Stimulated activated CD8-positive, alpha-beta memory T cell treated with anti-CD3 and anti-CD28 coated beads, Interleukin-4, amount 100 ng/mL, for 48 hours (primary cell): ENCODE measurements around the gene EXOC7.
"Not testable (repeated sequence)": the region's sequence is repeated elsewhere in the genome, so short reads cannot be mapped to it uniquely, and the experiment has no call there.

Experiments
- DNase-seq: peaks from one replicate; pipeline ENCODE4 v3.0.0-alpha.2; 2020

The EXOC7 gene

GRCh38 chr17:76072148-76072858 lies 31.3 kb downstream of the EXOC7 start, which contains the start of gene SRP68:
Gene SRP68, minus strand, starts transcription at chr17:76072517. Its CDS starts 26 bp downstream, at chr17:76072491.
- DNase-seq = peak; percentile 90

- DNase-seq = peak; percentile 63
These were observed 31.9 kb downstream of the EXOC7 start for GRCh38 chr17:76071531-76072147.

GRCh38 chr17:76065775-76066174 lies 37.8 kb downstream of the EXOC7 start:
- DNase-seq = no peak

- DNase-seq = peak; percentile 62
These were observed 39.6 kb downstream of the EXOC7 start for GRCh38 chr17:76063875-76064546.

GRCh38 chr17:76058264-76058663 lies 45.3 kb downstream of the EXOC7 start:
- DNase-seq = not testable (repeated sequence)

- DNase-seq = no peak
These were observed 46.7 kb downstream of the EXOC7 start for GRCh38 chr17:76056882-76057281.

- no peak for DNase-seq
These were observed 49.5 kb downstream of the EXOC7 start for GRCh38 chr17:76054112-76054476.

GRCh38 chr17:76053246-76054111 lies 50.1 kb downstream of the EXOC7 start:
- DNase-seq = peak; percentile 40

GRCh38 chr17:76051561-76051960 lies 52.0 kb downstream of the EXOC7 start:
- DNase-seq = no peak

GRCh38 chr17:76050538-76051467 lies 52.8 kb downstream of the EXOC7 start:
- DNase-seq = no peak

- DNase-seq = no peak
These were observed 53.6 kb downstream of the EXOC7 start for GRCh38 chr17:76049836-76050537.

GRCh38 chr17:76049239-76049638 lies 54.3 kb downstream of the EXOC7 start:
- no peak for DNase-seq

- DNase-seq = no peak
These were observed 54.9 kb downstream of the EXOC7 start for GRCh38 chr17:76048711-76049110.

GRCh38 chr17:76048025-76048605 lies 55.5 kb downstream of the EXOC7 start:
- DNase-seq = no peak

- DNase-seq = no peak
These were observed 57.5 kb downstream of the EXOC7 start for GRCh38 chr17:76046064-76046463.

- DNase-seq = not testable (repeated sequence)
These were observed 59.0 kb downstream of the EXOC7 start for GRCh38 chr17:76044475-76045007.

GRCh38 chr17:76042868-76043267 lies 60.7 kb downstream of the EXOC7 start:
- not testable (repeated sequence) for DNase-seq

GRCh38 chr17:76040376-76040775 lies 63.2 kb downstream of the EXOC7 start:
- no peak for DNase-seq

GRCh38 chr17:76039121-76039520 lies 64.5 kb downstream of the EXOC7 start:
- no peak for DNase-seq

GRCh38 chr17:76038050-76038449 lies 65.5 kb downstream of the EXOC7 start:
- no peak for DNase-seq
